ENCODE measurements around the gene HYOU1.
"Not testable (repeated sequence)": the region's sequence is repeated elsewhere in the genome, so short reads cannot be mapped to it uniquely, and the experiment has no call there.

Gene HYOU1

GRCh38 chr11:119042927-119043326 lies 14.1 kb downstream of the HYOU1 start:
- DNase-seq (ENCODE audit: low read depth, low spot score): no peak

- no peak for DNase-seq (ENCODE audit: low read depth, low spot score)
Observed at GRCh38 chr11:119041821-119042514, 15.0 kb downstream of the HYOU1 start.

GRCh38 chr11:119039471-119039870 lies 17.5 kb downstream of the HYOU1 start:
- DNase-seq (ENCODE audit: low read depth, low spot score): not testable (repeated sequence)

GRCh38 chr11:119038884-119039283 lies 18.1 kb downstream of the HYOU1 start:
- no peak for DNase-seq (ENCODE audit: low read depth, low spot score)

GRCh38 chr11:119034813-119035212 lies 22.2 kb downstream of the HYOU1 start:
- no peak for DNase-seq (ENCODE audit: low read depth, low spot score)

GRCh38 chr11:119033421-119033820 lies 23.6 kb downstream of the HYOU1 start:
- DNase-seq (ENCODE audit: low read depth, low spot score): not testable (repeated sequence)

GRCh38 chr11:119031912-119032280 lies 25.1 kb downstream of the HYOU1 start:
- DNase-seq (ENCODE audit: low read depth, low spot score): no peak

GRCh38 chr11:119030329-119031047 lies 26.5 kb downstream of the HYOU1 start, which contains the start of gene SLC37A4:
SLC37A4 (minus strand) TSS chr11:119030877.
- DNase-seq (ENCODE audit: low read depth, low spot score): peak; percentile 85

- DNase-seq (ENCODE audit: low read depth, low spot score): no peak
Observed at GRCh38 chr11:119030029-119030328, 27.0 kb downstream of the HYOU1 start.

GRCh38 chr11:119029340-119030028 lies 27.5 kb downstream of the HYOU1 start:
- DNase-seq (ENCODE audit: low read depth, low spot score): no peak

- DNase-seq (ENCODE audit: low read depth, low spot score): no peak
Observed at GRCh38 chr11:119029069-119029339, 28.0 kb downstream of the HYOU1 start.

GRCh38 chr11:119028346-119029068 lies 28.5 kb downstream of the HYOU1 start:
- no peak for DNase-seq (ENCODE audit: low read depth, low spot score)

GRCh38 chr11:119027561-119028345 lies 29.3 kb downstream of the HYOU1 start:
- DNase-seq (ENCODE audit: low read depth, low spot score): no peak

- DNase-seq (ENCODE audit: low read depth, low spot score): no peak
Observed at GRCh38 chr11:119026970-119027369, 30.0 kb downstream of the HYOU1 start.

- no peak for DNase-seq (ENCODE audit: low read depth, low spot score)
Observed at GRCh38 chr11:119025978-119026766, 30.8 kb downstream of the HYOU1 start.

- no peak for DNase-seq (ENCODE audit: low read depth, low spot score)
Observed at GRCh38 chr11:119025541-119025940, 31.5 kb downstream of the HYOU1 start.

- no peak for DNase-seq (ENCODE audit: low read depth, low spot score)
Observed at GRCh38 chr11:119025099-119025473, 31.9 kb downstream of the HYOU1 start.

- DNase-seq (ENCODE audit: low read depth, low spot score): no peak
Observed at GRCh38 chr11:119024430-119025098, 32.4 kb downstream of the HYOU1 start.

GRCh38 chr11:119023741-119024140 lies 33.3 kb downstream of the HYOU1 start:
- no peak for DNase-seq (ENCODE audit: low read depth, low spot score)

GRCh38 chr11:119021631-119022030 lies 35.4 kb downstream of the HYOU1 start:
- no peak for DNase-seq (ENCODE audit: low read depth, low spot score)
